CD4-positive, alpha-beta T cell treated with Interleukin-6 at 100 ng/mL for 8 hours (primary cell): ENCODE results near the gene ANOS1.
"Not testable (repeated sequence)": the region's sequence is repeated elsewhere in the genome, so short reads cannot be mapped to it uniquely, and the experiment has no call there.

Experiments used
- DNase-seq: peaks from one replicate; pipeline ENCODE4 v3.0.0-alpha.2; 2020; ENCODE audit warnings: mixed read lengths, low spot score

Gene ANOS1

DNA sequence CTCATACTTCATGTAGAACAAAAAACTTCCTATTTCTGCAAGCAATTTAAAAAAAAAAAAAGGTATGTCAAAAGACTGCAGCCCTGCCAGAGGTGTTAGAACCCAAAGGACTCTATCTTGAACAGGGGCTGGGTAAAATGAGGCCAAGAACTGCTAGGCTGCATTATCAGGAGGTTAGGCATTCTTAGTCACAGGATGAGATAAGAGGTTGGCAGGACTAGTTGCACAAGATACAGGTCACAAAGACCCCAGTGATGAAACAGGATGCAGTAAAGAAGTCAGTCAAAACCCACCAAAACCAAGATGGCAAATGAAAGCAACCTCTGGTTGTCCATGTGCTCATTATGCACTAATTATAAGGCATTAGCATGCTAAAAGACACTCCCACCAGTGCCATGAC is 104.1 kb downstream of the ANOS1 start:
- no peak for DNase-seq

DNA sequence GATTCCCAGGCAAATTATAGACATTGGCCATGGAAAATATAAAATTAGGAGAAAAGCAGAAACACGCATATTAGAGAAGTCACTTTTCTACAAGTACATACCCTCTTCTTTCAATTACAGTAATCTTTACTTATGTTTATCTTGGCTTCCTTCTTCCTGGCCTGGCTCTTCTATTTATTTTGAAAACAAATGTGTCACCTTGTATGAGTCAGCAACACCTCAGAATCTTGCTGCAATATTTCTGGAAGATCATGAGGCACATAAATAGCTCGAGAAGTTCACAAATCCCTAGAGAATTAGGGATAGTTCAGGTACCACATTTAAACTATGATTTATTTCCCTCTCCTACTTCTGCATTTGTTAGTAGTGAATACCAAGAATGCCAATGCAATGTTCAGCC is 124.6 kb downstream of the ANOS1 start:
- DNase-seq: no peak

GRCh38 chrX:8604131-8604530 is 127.8 kb downstream of the ANOS1 start:
- no peak for DNase-seq

DNA sequence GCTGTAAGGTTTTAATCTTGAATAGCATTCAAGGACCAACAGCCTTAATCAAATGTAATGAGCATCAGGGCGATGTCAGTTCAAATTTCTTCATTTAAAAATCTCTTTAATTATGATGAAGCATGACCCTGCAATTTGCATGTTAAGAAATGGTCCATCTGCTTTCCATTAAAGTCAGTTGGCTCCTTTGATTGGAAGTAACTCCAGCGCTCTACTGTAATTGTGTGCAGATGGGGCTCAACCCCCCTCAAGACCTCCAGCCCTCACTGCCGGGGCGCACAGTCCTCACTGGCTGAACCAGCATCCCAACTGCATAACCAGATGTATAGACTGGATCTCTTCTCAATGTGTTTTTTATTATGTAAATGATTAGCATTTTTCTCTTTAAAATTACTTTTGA is 140.4 kb downstream of the ANOS1 start:
- DNase-seq: no peak

GRCh38 chrX:8586953-8587352 is 145.0 kb downstream of the ANOS1 start:
- no peak for DNase-seq

DNA sequence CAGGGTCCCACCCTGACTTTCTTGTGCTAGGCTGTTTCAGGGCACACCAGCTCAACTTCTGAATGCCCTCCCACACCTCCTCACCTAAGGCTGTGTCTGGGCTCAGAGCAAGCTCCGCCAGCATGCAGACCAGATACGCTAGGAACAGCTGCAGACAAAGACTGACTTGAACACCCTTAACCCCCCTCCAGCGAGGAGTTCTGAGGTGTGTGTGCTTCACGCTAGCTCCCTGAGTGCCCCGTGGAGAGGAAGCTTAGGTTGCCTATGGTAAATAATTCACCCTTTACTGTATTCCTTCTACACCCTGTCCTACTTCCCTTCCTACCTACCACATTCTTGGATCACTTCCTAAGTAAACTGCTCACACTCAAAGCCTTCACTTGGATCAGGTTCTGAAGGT is 152.3 kb downstream of the ANOS1 start:
- no peak for DNase-seq

DNA sequence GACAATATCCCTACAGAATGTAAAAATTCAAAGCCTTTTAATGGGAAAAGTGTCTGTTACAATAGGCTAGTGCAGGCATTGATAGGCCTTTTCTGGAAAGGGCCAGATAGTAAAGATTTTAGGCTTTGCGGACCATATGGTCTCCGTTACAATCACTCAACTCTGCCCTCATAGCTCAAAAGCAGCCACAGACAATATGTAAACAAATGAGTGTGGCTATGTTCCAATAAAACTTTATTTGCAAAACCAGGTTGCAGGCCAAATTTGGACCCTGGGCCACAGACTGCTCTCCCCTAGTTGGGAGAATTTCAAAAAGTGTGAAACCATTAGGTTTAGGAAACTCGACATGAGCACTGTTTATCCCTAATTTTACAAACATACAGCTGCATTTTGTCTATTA is 155.1 kb downstream of the ANOS1 start:
- DNase-seq: no peak

GRCh38 chrX:8565729-8566128 is 166.2 kb downstream of the ANOS1 start:
- no peak for DNase-seq

- DNase-seq: no peak
These were observed 183.5 kb downstream of the ANOS1 start for GRCh38 chrX:8548446-8548845.

DNA sequence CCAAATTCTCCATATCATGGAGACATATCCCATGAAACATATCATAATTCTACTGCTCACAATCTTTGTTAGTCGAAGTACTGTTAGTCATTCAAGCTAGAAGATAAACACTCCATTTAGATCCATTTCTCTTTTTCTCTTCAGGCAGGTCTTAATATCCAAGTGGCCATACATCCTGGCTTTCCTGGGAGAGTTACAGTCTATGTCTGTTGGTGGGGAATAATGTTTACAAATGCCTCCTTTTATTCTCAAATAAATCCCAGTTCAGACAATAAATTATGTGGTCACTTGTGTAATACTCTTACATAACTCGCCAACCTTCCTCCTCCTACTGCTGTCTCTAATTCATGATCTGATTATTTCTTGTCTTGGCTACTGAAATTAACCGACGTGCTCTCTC is 185.2 kb downstream of the ANOS1 start:
- no peak for DNase-seq

GRCh38 chrX:8520791-8521190 is 211.1 kb downstream of the ANOS1 start:
- DNase-seq: no peak

GRCh38 chrX:8520178-8520577 is 211.8 kb downstream of the ANOS1 start:
- no peak for DNase-seq

DNA sequence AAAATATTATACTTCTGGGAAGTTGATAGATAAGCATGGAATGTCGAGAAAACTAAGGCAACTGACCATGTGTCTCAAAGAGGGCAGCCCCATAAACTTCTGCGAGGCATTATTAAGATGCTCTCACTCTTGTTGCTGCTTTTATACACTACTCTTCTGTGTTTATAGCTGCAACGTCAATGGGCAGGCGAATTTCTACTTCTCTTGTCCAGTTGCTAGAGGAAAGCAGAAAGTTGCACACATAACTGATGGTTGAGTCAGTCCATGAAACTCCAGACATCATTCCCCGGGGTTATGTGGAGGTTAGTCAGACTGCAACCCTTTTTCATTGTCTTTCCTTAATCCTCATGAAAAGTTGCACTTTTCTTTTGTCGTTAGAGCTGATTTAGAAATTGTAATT is 227.5 kb downstream of the ANOS1 start:
- no peak for DNase-seq

GRCh38 chrX:8502101-8502500 is 229.8 kb downstream of the ANOS1 start:
- DNase-seq: not testable (repeated sequence)

DNA sequence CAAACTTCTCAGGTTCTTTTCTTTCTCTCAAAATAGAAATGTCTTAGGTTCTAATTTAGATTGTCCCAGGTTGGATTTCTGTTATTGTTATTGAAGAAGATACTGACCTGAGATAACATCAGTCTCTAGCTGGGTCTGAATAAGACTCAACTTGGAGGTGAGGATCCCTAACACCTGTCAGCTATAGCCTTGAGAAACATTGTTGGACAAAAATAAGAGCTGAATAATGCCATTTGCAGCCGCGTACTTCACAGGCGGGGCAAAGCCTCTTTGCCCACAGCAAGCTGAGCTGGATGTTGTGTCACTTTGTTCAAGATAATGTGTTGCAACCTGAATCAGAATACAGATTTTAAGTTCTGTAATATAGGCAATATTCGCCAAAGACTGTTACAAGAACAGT is 231.7 kb downstream of the ANOS1 start:
- no peak for DNase-seq

GRCh38 chrX:8495036-8495435 is 236.9 kb downstream of the ANOS1 start:
- DNase-seq: not testable (repeated sequence)

- no peak for DNase-seq
These were observed 247.5 kb downstream of the ANOS1 start for GRCh38 chrX:8484360-8484949.
